Renal cortical epithelial cell (primary cell): ENCODE results near the gene PCED1A. TPM values are rescaled to one million over a fixed set of nuclear protein-coding genes. Genes with fewer than 3 reads are reported as not detected.

Source experiments
- DNase-seq: peaks from one replicate; pipeline ENCODE4 v3.0.0-alpha.2; 2011; ENCODE audit warnings: low read depth
- total RNA-seq: library from RNA; depleted of rRNA; stranded (reverse); fragments of >200 nt; gene quantifications from 2 replicates; pipeline ENCODE4 v1.2.3, GENCODE V29; 2014

PCED1A gene
- total RNA-seq, result 19.4 and 33.5 TPM in 2 replicates

- DNase-seq, result peak; percentile 58
Measured at GRCh38 chr20:2840138-2840966, at the start of gene PCED1A, which contains the start of gene VPS16. Gene PCED1A (minus strand): TSS chr20:2840655. CDS start chr20:2839912, 743 bp downstream. Gene VPS16 (plus strand): TSS chr20:2840745. CDS start chr20:2840775, 30 bp downstream.

DNA sequence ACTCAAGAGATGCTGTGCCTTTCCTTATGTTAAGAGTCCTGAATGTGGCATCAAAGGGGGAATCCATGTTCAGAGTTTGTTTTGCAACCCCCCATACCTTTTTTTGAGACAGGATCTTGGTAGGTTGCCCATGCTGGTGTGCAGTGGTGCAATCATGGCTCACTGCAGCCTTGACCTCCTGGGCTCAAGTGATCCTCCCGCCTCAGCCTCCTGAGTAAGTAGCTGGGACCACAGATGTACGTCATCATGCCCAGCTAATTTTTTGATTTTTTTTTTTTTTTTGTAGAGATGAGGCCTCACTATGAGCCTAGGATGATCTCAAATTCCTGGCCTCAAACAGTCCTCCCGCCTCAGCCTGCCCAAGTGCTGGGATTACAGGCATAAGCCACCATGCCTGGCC, 49.3 kb upstream of the PCED1A start:
- no peak for DNase-seq

DNA sequence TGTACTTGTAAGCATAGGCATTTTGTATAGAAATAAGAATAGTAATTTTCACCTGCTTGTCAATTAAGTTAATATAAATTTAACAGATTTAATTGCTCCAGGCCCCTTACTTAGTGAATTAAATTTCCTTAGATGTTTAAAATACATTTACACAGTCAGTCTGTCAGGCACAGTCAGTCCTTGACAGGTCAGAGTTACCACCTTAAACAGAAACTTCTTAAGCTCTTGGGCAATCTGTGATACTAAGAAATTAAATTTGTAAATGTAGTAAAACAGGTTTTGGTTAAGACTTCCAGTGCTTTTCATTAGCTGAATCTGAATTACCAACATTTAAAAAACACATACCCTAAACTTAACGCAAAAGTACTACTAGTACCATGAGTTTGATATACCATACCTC, 48.8 kb upstream of the PCED1A start:
- peak; percentile 19 for DNase-seq

GRCh38 chr20:2888224-2888955, 47.9 kb upstream of the PCED1A start:
- no peak for DNase-seq

GRCh38 chr20:2887715-2888114, 47.3 kb upstream of the PCED1A start:
- no peak for DNase-seq

DNA sequence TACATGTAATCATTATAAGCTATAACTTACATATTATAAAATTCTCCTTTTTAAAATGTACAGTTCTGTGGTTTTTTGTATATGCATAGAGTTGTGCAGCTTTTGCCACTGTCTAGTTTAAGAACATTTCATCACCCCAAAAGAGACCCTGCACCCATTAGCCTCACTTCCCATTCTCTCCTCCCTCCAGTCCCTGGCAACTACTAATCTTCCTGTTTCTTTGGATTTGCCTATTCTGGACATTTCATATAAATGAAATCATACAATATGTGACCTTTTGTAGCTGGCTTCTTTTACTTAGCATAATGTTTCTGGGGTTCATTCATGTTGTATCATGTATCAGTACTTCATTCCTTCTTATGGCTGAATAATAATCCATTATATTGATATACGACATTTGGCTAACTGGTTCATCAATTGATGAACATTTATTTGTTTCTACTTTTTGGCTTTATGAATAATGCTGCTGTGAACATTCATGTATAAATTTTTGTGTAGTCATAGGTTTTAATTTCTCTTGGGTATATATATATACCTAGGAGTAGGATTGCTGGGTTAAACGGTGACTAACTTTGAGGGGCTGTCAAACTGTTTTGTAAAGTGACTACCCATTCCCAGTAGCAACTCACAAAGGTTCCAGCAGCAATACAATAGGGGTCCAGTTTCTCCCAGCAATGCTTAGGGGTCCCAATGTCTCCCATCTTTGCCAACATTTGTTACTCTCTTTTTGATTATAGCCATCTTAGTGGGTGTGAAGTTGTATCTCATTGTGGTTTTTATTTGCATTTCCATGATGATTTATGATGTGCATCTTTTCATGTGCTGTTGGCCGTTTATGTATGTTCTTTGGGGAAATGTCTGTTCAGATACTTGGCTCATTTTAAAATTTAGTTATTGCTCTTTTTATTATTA, 43.5 kb upstream of the PCED1A start:
- no peak for DNase-seq

DNA sequence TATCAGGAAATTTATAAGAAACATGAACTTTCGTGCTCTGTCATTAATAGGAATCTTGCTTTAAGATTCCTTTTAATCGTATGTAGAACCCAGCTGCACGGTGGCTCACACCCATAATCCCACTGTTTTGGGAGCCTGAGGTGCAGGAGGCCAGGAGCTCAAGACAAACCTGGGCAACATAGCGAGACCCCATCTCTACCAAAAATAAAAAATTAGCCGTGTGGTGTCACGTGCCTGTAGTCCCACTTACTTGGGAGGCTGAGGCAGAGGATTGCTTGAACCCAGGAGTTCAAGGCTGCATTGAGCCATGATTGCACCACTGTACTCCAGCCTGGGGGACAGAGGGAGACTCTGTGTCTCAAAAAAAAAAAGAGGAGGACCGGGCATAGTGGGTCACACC, 40.2 kb upstream of the PCED1A start:
- DNase-seq, result no peak

DNA sequence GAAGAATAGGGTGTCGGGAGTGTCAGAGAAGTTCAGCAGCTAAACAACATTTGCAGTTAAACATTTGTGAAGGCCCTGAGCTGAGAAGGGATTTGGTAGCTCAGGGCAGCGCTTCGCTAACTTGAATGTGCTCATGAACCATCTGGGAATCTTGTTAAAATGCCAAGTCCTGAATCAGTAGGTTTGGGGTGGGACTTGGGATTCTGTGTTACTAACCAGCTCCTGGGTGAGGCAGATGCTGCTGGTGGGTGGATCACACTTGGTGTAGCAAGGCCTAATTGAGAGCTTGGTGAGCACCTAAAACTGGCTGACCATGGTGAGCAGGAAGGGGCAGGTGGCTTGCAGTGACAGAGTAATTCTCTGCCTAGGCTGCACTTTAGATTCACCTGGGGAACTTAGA, 38.7 kb upstream of the PCED1A start:
- DNase-seq, result peak; percentile 79

GRCh38 chr20:2878515-2878914, 38.1 kb upstream of the PCED1A start:
- DNase-seq, result no peak

GRCh38 chr20:2875690-2876203, 35.3 kb upstream of the PCED1A start:
- no peak for DNase-seq

- no peak for DNase-seq
Measured at GRCh38 chr20:2874456-2874855, 34.0 kb upstream of the PCED1A start.

DNA sequence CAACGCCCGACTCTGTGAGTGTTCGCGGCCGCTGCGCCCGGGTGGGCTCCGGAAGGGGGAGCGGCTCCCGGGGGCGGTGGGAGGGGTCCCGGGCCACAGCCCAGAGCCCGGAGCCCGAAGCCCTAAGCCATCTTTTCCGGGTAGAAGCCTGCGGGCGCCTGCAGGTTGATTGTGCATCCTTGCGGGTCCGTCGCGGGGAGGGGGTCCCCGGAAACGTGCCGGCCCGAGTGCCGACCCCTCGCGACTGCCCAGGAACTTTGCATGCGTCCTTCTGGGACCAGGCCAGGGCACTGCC, 33.2 kb upstream of the PCED1A start:
- DNase-seq, result no peak

GRCh38 chr20:2873010-2873746, 32.7 kb upstream of the PCED1A start, which contains the start of gene PTPRA:
Gene PTPRA (plus strand): TSS chr20:2873481. CDS start chr20:2964278, 90,797 bp downstream.
- DNase-seq, result peak; percentile 69

DNA sequence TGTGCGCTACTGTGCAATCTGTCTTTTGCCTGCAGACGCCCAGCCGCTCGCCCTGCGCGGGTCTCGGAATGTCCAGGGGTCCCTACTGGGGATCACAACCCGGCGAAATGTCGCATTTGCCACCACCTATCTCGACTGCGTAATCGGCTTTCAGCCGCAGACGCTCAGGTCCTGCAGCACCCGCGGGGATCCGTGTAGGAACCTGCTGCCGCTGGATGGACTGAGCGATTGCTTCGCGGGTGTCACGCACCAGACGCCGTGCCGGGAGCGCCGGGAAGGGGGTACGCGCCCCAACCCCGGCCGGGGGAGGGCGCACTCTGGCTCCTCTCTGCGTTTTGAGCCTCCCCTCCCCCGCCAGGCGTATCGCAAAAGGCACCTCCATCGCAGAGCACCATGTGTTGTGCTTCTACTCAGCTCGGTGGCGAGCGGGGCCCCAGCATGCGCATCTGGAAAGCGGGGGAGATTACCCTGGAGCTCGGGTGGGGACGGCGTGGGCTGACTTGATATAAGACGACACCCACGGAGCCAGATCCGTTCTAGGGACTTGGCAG, 32.1 kb upstream of the PCED1A start:
- no peak for DNase-seq

- DNase-seq, result no peak
Measured at GRCh38 chr20:2871661-2872458, 31.4 kb upstream of the PCED1A start.

DNA sequence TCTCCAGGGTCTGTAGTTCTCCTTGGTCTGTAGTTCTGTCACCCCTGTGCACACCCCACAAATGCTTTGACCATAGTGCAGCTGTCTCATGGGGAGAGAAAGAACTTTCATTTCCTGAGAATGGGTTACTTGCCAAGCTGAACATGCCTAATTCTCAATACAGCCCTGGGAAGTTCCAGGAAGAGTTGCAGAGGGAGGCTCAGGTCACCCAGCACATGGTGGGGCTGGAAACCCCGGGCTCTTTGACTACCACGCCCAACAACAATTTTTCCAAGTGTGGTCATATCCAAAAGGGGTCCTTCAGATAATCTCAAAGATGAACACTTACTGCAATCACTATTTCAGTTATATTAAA, 30.6 kb upstream of the PCED1A start:
- DNase-seq, result no peak

DNA sequence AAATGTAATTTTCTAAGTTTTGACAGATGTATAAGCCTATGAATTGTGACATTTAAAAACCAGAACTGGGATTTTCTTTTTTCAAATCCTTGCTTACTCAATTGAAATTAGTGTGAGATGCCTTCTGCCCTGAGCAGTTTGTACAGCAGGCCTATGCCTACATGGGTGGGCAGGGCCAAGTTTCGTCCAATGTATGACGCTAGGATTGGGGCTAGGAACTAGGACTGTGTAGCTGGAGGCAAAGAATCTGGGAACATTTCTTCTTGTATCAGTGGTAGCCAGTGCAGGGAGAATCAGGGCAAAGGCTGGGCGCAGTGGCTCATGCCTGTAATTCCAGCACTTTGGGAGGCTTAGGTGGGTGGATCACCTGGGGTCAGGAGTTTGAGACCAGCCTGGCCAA, 28.9 kb upstream of the PCED1A start:
- DNase-seq, result no peak

DNA sequence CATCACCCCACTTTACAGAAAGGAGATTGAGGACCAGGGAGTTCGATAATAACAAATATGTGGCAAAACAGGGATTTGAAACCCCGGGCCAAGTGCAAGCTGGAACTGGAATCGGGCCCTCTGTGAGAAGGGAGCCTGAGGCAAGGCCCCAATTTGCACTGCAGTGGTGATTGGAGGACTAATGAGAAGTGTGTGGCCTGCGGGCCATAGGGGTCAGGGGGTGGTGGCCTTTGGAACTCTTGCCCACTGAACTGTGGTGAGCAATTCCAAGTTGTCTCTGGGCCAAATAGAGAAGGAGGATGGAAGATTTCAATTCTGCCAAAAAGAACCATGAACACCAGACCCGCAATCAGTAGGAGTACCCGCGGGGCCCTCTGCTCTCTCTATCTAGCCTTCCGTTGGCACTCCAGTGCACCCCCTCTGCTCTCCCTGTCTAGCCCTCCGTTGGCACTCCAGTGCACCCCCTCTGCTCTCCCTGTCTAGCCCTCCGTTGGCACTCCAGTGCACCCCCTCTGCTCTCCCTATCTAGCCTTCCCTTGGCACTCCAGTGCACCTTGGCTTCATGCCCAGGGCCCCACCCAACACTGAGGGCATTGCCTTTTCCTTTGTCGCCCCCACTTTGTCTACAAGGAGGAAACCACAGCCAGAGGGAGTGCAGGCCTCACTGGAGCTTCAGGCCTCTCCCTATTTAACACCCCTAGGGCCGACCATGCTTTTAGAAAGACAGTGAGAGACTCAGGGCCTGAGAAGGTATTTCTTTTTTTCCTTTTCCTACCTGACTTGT, 26.8 kb upstream of the PCED1A start:
- DNase-seq, result no peak

DNA sequence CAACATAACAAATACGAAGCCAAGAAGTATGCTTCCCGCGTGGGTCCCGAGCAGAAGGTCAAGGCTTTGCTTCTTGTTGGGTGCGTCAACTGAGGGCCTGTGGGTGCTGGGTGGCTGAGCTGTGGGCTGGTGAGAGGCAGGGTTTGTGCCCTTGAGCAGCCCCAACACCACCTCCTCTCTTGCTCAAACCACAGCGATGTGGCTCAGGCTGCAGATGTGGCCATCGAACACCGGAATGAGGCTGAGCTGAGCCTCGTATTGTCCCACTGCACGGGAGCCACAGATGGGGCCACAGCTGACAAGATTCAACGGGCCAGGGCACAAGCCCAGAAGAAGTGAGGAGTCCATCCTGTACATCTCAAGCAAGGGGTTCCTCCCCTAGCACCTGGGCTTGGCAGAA, 25.8 kb upstream of the PCED1A start:
- DNase-seq, result no peak
